OCI-LY7 (cell line): ENCODE data around the gene LRRC4.

Experiments
- CTCF ChIP-seq: fragments of 200-600 bp; sonication (generic); conservative IDR thresholded peaks from 2 replicates; pipeline ENCODE4 v1.5.1; 2014; ENCODE audit warnings: mild to moderate bottlenecking, antibody characterized with exemption, low read length, moderate library complexity, mixed read lengths
- EZH2phosphoT487 ChIP-seq: fragments of 200-600 bp; sonication (generic); IDR thresholded peaks from 2 replicates; pipeline ENCODE4 v1.6.1; 2018; ENCODE audit warnings: low read depth, borderline replicate concordance, mild to moderate bottlenecking, mixed run types, antibody characterized with exemption, low read length, moderate library complexity, mixed read lengths

- TF ChIP-seq CTCF (no peak), EZH2phosphoT487 (no peak)
Observed at GRCh38 chr7:127978421-127978820, 52.8 kb downstream of the LRRC4 start.
